Measurements from ENCODE around the gene PLEKHO2.

PLEKHO2 gene

DNA sequence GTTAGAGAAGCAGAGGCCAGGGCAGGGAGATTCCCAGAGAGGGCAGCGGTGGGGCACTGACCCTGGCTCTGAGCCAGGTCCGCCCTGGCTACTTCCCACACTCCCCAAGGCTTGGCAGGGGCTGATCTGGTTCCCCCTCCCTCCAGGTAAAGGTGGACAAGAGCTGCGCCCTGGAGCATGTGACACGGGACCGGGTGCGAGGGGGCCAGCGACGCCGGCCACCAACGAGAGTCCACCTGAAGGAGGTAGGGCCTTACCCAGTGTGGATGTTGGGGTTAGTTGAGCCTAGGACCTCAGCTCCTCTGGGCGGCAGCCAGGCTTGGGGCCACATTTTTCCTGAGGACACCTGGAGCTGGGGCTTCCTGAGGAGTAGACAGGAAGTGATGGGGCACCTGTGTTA lies 19.6 kb downstream of the PLEKHO2 start:
- peaks cover 24% of the 10 kb centered on the region for H3K4me1 ChIP-seq (ENCODE audit: insufficient read depth, low read length)
- peak overlapping the region; percentile 28 for H3K27ac ChIP-seq (ENCODE audit: low read length)
- H3K27me3 ChIP-seq (ENCODE audit: insufficient read depth, low read length) = no peaks in the 10 kb centered on the region
- no peaks in the 10 kb centered on the region for H3K9me3 ChIP-seq (ENCODE audit: insufficient read depth, low read depth, low read length)
- no peak overlapping the region; the same call in 1 of the 2 replicates for H3K9ac ChIP-seq (ENCODE audit: low read depth, low read length)
- H3K4me3 ChIP-seq (ENCODE audit: low read length) = no peak overlapping the region
- peaks cover 58% of the 10 kb centered on the region for H3K36me3 ChIP-seq (ENCODE audit: insufficient read depth, low read depth, low read length)

DNA sequence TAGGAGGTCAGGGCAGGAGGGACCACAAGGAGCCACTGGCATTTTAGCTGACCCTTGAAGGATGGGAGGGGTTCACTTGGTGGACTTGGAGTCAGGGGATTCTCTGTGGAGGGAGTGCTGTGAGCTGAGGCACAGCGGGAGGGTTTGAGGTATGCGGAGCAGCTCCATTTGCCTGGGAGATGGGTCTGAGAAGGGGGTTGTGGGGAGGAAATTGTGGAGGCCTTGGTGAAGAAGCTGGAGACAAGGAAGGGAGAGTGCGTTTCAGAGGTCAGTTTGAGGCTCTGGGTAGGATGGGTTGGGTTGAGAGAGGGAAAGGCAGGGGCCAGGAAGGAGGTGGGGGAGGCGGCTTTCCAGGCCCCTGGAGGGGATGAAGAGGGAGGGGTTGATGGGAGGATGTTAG lies 20.2 kb downstream of the PLEKHO2 start:
- Histone ChIP-seq H3K9ac (ENCODE audit: low read depth, low read length) (no peak overlapping the region; the same call in 1 of the 2 replicates), H3K36me3 (ENCODE audit: insufficient read depth, low read depth, low read length) (peaks cover 64% of the 10 kb centered on the region), H3K4me1 (ENCODE audit: insufficient read depth, low read length) (peaks cover 27% of the 10 kb centered on the region), H3K27ac (ENCODE audit: low read length) (peak overlapping the region; percentile 28), H3K4me3 (ENCODE audit: low read length) (no peak overlapping the region), H3K9me3 (ENCODE audit: insufficient read depth, low read depth, low read length) (no peaks in the 10 kb centered on the region), H3K27me3 (ENCODE audit: insufficient read depth, low read length) (no peaks in the 10 kb centered on the region)

DNA sequence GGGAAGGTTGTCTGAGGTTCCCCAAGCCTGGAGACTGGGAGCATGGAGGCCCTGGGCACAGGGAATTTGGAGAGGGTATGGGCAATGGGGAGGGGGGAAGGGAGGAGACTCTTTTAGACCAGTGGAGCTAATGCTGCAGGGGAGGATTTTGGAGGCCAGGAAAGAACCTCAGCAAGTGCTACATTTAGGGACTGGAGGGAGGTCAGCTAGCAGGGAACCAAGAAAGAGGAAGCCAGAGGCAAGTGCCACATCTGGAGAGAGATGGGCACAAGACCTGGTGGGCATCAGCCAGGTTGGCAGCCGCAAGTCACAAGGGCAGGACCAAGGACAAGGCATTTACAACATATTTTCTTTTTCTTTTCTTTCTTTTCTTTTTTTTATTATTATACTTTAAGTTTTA lies 20.7 kb downstream of the PLEKHO2 start:
- H3K4me1 ChIP-seq (ENCODE audit: insufficient read depth, low read length) = peaks cover 27% of the 10 kb centered on the region
- no peaks in the 10 kb centered on the region for H3K27me3 ChIP-seq (ENCODE audit: insufficient read depth, low read length)
- H3K36me3 ChIP-seq (ENCODE audit: insufficient read depth, low read depth, low read length) = peaks cover 69% of the 10 kb centered on the region
- H3K9ac ChIP-seq (ENCODE audit: low read depth, low read length) = no peak overlapping the region
- peak overlapping the region; percentile 28 for H3K27ac ChIP-seq (ENCODE audit: low read length)
- H3K4me3 ChIP-seq (ENCODE audit: low read length) = no peak overlapping the region
- H3K9me3 ChIP-seq (ENCODE audit: insufficient read depth, low read depth, low read length) = no peaks in the 10 kb centered on the region

DNA sequence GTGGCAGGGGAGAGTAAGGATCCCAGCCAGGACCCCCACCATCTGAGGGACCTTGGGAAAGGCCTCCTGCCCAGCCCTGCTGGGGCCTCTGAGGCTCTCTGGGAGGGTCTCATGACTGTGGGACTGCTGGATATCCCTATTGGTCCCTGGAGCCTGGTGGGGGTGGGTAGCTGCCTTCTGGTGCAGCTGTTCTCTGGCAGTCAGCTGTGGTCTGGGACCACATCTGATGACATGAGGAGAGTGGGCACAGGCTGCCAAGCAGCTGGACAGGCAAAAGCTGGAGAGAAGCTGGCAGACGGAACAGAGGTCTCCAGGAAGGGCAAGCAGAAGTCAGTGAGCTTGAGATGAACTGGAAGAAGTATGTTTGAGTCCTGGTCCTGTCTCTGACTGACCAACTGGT lies 22.4 kb downstream of the PLEKHO2 start:
- peaks cover 27% of the 10 kb centered on the region for H3K4me1 ChIP-seq (ENCODE audit: insufficient read depth, low read length)
- H3K27me3 ChIP-seq (ENCODE audit: insufficient read depth, low read length) = no peaks in the 10 kb centered on the region
- H3K9ac ChIP-seq (ENCODE audit: low read depth, low read length) = no peak overlapping the region
- H3K36me3 ChIP-seq (ENCODE audit: insufficient read depth, low read depth, low read length) = peaks cover 64% of the 10 kb centered on the region
- H3K4me3 ChIP-seq (ENCODE audit: low read length) = no peak overlapping the region
- H3K27ac ChIP-seq (ENCODE audit: low read length) = no peak overlapping the region
- H3K9me3 ChIP-seq (ENCODE audit: insufficient read depth, low read depth, low read length) = no peaks in the 10 kb centered on the region

DNA sequence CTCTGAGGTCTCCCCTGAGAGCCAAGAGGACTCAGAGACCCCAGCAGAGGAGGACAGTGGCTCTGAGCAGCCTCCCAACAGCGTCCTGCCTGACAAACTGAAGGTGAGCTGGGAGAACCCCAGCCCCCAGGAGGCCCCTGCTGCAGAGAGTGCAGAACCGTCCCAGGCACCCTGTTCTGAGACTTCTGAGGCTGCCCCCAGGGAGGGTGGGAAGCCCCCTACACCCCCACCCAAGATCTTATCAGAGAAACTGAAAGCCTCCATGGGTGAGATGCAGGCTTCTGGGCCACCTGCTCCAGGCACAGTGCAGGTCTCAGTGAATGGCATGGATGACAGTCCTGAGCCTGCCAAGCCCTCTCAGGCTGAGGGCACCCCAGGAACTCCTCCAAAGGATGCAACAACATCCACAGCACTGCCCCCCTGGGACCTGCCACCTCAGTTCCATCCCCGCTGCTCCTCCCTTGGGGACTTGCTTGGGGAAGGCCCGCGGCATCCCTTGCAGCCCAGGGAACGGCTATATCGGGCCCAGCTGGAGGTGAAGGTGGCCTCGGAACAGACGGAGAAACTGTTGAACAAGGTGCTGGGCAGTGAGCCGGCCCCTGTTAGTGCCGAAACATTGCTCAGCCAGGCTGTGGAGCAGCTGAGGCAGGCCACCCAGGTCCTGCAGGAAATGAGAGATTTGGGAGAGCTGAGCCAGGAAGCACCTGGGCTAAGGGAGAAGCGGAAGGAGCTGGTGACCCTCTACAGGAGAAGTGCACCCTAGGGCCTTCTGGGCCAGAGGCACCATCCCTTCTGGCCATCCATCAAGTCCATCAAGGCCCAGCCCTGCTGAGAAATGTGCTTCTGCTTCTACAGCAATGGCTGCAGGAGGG lies 23.6 kb downstream of the PLEKHO2 start:
- Histone ChIP-seq H3K9ac (ENCODE audit: low read depth, low read length) (peak overlapping the region; percentile 39; the same call in 1 of the 2 replicates), H3K4me3 (ENCODE audit: low read length) (no peak overlapping the region), H3K36me3 (ENCODE audit: insufficient read depth, low read depth, low read length) (peaks cover 52% of the 10 kb centered on the region), H3K27me3 (ENCODE audit: insufficient read depth, low read length) (no peaks in the 10 kb centered on the region), H3K9me3 (ENCODE audit: insufficient read depth, low read depth, low read length) (no peaks in the 10 kb centered on the region), H3K27ac (ENCODE audit: low read length) (peak overlapping the region; percentile 40), H3K4me1 (ENCODE audit: insufficient read depth, low read length) (peaks cover 27% of the 10 kb centered on the region)

DNA sequence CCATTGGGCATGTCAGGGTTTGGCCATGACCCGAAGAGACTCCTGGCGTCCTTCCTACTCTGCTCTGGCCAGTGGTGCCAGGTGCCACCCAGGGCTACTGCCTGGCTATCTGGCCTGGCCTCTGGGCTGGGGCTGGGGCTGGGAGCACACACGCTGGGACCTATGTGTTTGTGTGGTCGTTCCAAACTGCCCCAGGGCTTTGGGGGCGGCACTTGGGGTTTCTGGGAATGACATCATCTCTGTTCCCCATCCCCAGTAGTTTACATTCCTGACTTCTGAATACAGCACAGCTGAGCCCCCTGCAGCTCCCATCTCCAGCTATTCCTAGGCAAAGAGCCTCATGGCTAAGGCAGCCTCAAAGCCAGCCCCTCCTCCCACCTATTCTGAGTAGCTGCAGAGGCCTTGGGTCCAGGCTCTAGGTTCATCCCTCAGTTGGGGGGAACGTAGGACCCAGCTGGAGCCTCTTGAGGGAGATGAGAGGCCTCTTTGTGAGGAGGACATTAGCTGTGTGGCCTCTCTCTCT lies 24.3 kb downstream of the PLEKHO2 start:
- H3K9me3 ChIP-seq (ENCODE audit: insufficient read depth, low read depth, low read length) = no peaks in the 10 kb centered on the region
- H3K4me1 ChIP-seq (ENCODE audit: insufficient read depth, low read length) = peaks cover 27% of the 10 kb centered on the region
- H3K27me3 ChIP-seq (ENCODE audit: insufficient read depth, low read length) = no peaks in the 10 kb centered on the region
- peaks cover 45% of the 10 kb centered on the region for H3K36me3 ChIP-seq (ENCODE audit: insufficient read depth, low read depth, low read length)
- H3K4me3 ChIP-seq (ENCODE audit: low read length) = no peak overlapping the region
- peak overlapping the region; percentile 63 for H3K9ac ChIP-seq (ENCODE audit: low read depth, low read length)
- peak overlapping the region; percentile 40 for H3K27ac ChIP-seq (ENCODE audit: low read length)

DNA sequence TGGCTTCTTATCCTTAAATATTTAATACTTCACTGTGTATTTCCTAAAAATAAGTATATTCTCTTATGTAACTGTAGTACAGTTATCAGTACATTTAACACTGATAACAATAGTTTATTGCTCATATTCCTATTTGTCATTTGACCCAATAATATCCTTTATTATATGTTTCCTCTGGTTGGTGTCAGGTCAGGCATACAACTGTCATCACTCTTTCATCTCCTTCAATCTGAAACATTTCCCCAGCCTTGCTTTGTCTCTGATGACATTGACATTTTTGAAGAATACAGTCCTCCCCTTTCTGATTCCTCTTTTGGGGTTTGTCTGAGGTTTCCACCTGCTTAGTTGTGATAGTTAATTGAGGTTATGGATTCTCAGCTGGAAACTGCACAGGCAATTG lies 27.8 kb downstream of the PLEKHO2 start:
- Histone ChIP-seq H3K27ac (ENCODE audit: low read length) (no peak overlapping the region), H3K4me1 (ENCODE audit: insufficient read depth, low read length) (peaks cover 20% of the 10 kb centered on the region), H3K9ac (ENCODE audit: low read depth, low read length) (no peak overlapping the region), H3K36me3 (ENCODE audit: insufficient read depth, low read depth, low read length) (peaks cover 31% of the 10 kb centered on the region), H3K9me3 (ENCODE audit: insufficient read depth, low read depth, low read length) (no peaks in the 10 kb centered on the region), H3K4me3 (ENCODE audit: low read length) (no peak overlapping the region), H3K27me3 (ENCODE audit: insufficient read depth, low read length) (no peaks in the 10 kb centered on the region)

DNA sequence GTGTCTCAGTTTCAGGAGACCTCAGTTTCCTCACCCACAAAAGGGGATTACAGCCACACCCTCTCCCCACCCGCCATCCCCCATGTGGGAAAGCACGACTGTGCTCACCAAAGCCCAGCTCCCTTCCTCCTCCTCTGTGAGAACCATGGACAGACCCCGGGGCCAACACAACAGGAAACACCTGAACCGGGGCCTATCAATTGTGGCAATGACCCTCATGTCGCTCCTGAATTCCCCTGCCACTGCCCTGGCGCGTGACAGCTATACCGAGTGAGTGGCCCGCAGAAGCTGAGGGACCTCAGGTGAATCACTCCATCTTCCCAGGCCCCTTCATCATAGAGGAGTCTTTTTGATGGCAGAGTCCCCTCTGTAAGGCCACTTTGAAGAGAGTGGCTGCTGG lies 28.6 kb downstream of the PLEKHO2 start:
- H3K27me3 ChIP-seq (ENCODE audit: insufficient read depth, low read length) = no peaks in the 10 kb centered on the region
- peaks cover 26% of the 10 kb centered on the region for H3K4me1 ChIP-seq (ENCODE audit: insufficient read depth, low read length)
- H3K9ac ChIP-seq (ENCODE audit: low read depth, low read length) = no peak overlapping the region
- no peak overlapping the region for H3K4me3 ChIP-seq (ENCODE audit: low read length)
- peaks cover 22% of the 10 kb centered on the region for H3K36me3 ChIP-seq (ENCODE audit: insufficient read depth, low read depth, low read length)
- no peak overlapping the region for H3K27ac ChIP-seq (ENCODE audit: low read length)
- no peaks in the 10 kb centered on the region for H3K9me3 ChIP-seq (ENCODE audit: insufficient read depth, low read depth, low read length)

DNA sequence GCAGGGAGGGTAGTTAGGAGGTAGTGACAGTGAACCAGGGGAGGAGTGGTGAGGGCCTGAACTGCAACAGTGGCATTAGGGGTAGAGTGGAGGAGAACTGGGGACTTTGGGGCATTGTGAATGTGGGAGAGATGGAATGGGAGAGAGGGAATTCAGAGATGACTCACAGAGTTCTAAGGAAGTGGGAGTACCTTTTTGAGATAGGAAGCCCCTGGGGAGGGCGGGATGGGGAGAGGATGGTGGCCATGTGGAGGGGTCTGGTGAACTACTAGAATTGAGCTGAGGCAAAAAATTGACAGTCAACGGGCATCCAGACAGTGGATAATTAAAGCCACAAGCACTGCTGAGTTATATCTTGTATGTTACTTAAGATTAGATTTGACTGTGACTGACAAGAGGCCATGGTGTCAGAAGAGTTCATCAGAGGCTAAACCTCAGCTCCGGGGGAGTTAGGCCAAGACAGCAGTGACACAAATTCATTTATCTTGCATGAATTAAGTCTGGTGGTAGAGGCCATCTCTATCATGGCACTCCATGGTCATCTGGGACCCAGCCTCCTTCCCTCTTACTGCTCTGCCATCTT lies 34.0 kb downstream of the PLEKHO2 start:
- no peaks in the 10 kb centered on the region for H3K36me3 ChIP-seq (ENCODE audit: insufficient read depth, low read depth, low read length)
- H3K4me1 ChIP-seq (ENCODE audit: insufficient read depth, low read length) = peaks cover 11% of the 10 kb centered on the region; the same call in 1 of the 2 replicates
- no peak overlapping the region for H3K27ac ChIP-seq (ENCODE audit: low read length)
- no peaks in the 10 kb centered on the region for H3K9me3 ChIP-seq (ENCODE audit: insufficient read depth, low read depth, low read length)
- H3K27me3 ChIP-seq (ENCODE audit: insufficient read depth, low read length) = no peaks in the 10 kb centered on the region
- no peak overlapping the region for H3K9ac ChIP-seq (ENCODE audit: low read depth, low read length)
- H3K4me3 ChIP-seq (ENCODE audit: low read length) = no peak overlapping the region

DNA sequence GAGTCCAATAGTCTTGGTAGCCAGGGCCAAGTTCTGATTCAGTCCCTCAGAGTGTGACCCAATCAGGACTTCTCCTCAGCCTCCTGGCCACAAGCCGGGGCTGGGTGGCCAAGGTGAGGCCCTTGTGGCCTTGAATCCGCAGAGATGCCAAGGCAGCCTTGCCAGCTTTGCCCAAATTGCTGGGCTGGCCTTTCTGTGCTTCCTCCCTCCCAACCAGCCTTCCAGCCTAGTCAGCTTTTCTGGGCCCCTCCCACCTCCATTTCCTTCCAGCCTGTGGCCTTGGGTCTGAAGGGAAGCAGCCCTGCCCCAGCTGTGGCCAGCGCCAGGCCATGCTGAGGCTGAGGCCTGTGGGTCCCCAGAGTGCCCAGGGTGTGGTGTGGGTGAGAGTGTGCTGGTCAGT lies 35.7 kb downstream of the PLEKHO2 start:
- Histone ChIP-seq H3K9ac (ENCODE audit: low read depth, low read length) (no peak overlapping the region), H3K4me1 (ENCODE audit: insufficient read depth, low read length) (peaks cover 11% of the 10 kb centered on the region; the same call in 1 of the 2 replicates), H3K27me3 (ENCODE audit: insufficient read depth, low read length) (no peaks in the 10 kb centered on the region), H3K36me3 (ENCODE audit: insufficient read depth, low read depth, low read length) (no peaks in the 10 kb centered on the region), H3K4me3 (ENCODE audit: low read length) (no peak overlapping the region), H3K9me3 (ENCODE audit: insufficient read depth, low read depth, low read length) (no peaks in the 10 kb centered on the region), H3K27ac (ENCODE audit: low read length) (no peak overlapping the region)

DNA sequence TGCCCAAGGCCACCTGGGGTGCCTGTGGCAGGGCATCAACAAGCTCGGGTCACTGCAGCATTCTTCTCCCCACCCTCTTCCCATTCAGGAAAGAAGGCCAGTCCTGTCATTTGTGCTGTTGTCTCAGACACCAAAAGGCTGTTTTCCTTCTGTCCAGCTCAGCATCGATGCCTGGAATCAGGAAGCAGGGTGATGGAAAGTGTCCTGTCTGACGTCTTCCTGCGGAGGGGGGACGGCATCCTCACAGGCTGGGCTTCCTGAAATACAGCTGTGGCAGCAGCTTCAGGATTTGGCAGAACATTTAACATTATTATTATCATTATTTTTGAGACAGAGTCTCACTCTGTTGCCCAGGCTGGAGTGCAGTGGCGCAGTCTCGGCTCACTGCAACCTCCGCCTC lies 37.0 kb downstream of the PLEKHO2 start:
- Histone ChIP-seq H3K4me3 (ENCODE audit: low read length) (no peak overlapping the region), H3K27ac (ENCODE audit: low read length) (no peak overlapping the region), H3K4me1 (ENCODE audit: insufficient read depth, low read length) (peaks cover 7% of the 10 kb centered on the region; the same call in 1 of the 2 replicates), H3K36me3 (ENCODE audit: insufficient read depth, low read depth, low read length) (no peaks in the 10 kb centered on the region), H3K9ac (ENCODE audit: low read depth, low read length) (no peak overlapping the region), H3K9me3 (ENCODE audit: insufficient read depth, low read depth, low read length) (no peaks in the 10 kb centered on the region), H3K27me3 (ENCODE audit: insufficient read depth, low read length) (no peaks in the 10 kb centered on the region)

DNA sequence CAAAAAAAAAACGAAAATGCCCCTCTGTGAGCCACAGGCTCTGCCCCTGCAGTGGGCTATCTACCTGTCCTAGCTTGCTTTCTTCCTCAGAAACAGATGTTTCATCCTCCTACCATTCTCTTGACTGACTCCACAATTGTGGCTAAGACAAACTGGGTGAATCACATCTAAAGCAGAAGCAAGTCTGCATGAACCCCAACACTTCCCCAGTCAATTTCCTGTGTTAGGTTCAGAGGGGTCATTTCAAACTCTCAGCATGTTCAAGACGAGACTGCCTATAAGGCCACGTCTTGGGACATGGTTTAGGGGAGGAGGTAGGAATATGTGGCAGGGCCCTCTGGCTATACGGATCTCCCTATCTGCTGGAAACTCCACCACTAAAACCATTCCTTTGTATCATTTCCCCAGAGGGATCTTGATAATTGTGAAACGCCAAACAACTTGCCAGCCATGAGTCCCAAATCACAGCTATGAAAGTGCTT lies 41.4 kb downstream of the PLEKHO2 start:
- no peak overlapping the region for H3K27ac ChIP-seq (ENCODE audit: low read length)
- no peaks in the 10 kb centered on the region for H3K27me3 ChIP-seq (ENCODE audit: insufficient read depth, low read length)
- no peak overlapping the region for H3K4me3 ChIP-seq (ENCODE audit: low read length)
- no peak overlapping the region for H3K9ac ChIP-seq (ENCODE audit: low read depth, low read length)
- no peaks in the 10 kb centered on the region for H3K36me3 ChIP-seq (ENCODE audit: insufficient read depth, low read depth, low read length)
- H3K4me1 ChIP-seq (ENCODE audit: insufficient read depth, low read length) = no peaks in the 10 kb centered on the region
- H3K9me3 ChIP-seq (ENCODE audit: insufficient read depth, low read depth, low read length) = no peaks in the 10 kb centered on the region

All from iPS-20b (cell line).